HepG2 (cell line): Measurements from ENCODE around the gene FAM156A.

ENCODE experiments used
- FOXO4 ChIP-seq: sonication (generic); formaldehyde crosslinking; conservative IDR thresholded peaks from 2 replicates; pipeline ENCODE4 v1.8.1; 2023; ENCODE audit warnings: missing genetic modification reagents
- ZBTB43 ChIP-seq: sonication (generic); formaldehyde crosslinking; conservative IDR thresholded peaks from 2 replicates; pipeline ENCODE4 v1.4.0; 2020; ENCODE audit warnings: missing genetic modification reagents
- ZNF207 ChIP-seq: fragments of 450-650 bp; IDR thresholded peaks from 2 replicates; pipeline ENCODE4 v1.6.1; 2016; ENCODE audit warnings: antibody characterized with exemption, borderline replicate concordance

GRCh38 chrX:52995135-52995986 is 37.0 kb upstream of the FAM156A start:
- TF ChIP-seq ZBTB43 (CRISPR knock-in tag) (no peak), ZNF207 (no peak), FOXO4 (CRISPR knock-in tag) (no peak)
